ENCODE measurements around the gene MRPL19.

GRCh38 chr2:75612108-75612861 lies 34.3 kb upstream of the MRPL19 start:
- no peak for TF ChIP-seq CTCF (optimal IDR thresholded peaks at IDR 0.05 in 1 of 3, IDR thresholded peaks at IDR 0.05 in 1 of 3, conservative IDR thresholded peaks at IDR 0.05 in 1 of 3; ENCODE audit: extremely low read depth in 1 of 3, insufficient read depth in 2 of 3, low read length in 3 of 3)
- no peak for TF ChIP-seq EZH2 (IDR thresholded peaks at IDR 0.05; ENCODE audit: low read length)
